Caco-2 (cell line): ENCODE measurements around the gene XKRX. TPM values are rescaled to one million over a fixed set of nuclear protein-coding genes. Genes with fewer than 3 reads are reported as not detected.

Experiments
- BruUV-seq: library from RNA; stranded (reverse); fragments of 400-500 nt; replicated peaks from 2 replicates; lab custom pipeline; 2021; lab: Mats Ljungman, UMichigan
- CTCF ChIA-PET: fragments of 300-600 bp; sonication (Branson Sonifier 250); formaldehyde crosslinking; loops from one replicate; lab custom pipeline; 2022; ENCODE audit warnings: antibody characterized with exemption; lab: Charles Lee
- POLR2A ChIA-PET: fragments of 300-600 bp; sonication (Branson Sonifier 250); formaldehyde crosslinking; loops from one replicate; lab custom pipeline; 2022; ENCODE audit warnings: antibody characterized with exemption; lab: Charles Lee
- DNase-seq, 2 experiments: peaks; one replicate each; pipeline versions ENCODE4 v3.0.0 to v3.0.0-alpha.2; 2020 to 2022
- H3K27me3 ChIP-seq: replicated peaks from 2 replicates; pipeline ENCODE4 v1.6.0; 2011; ENCODE audit warnings: low read length; ENCODE audit not compliant: control insufficient read depth, insufficient read depth
- H3K36me3 ChIP-seq: 2 replicates; pipeline ENCODE4 v1.5.1; 2011; ENCODE audit warnings: low read length; ENCODE audit not compliant: control insufficient read depth, insufficient read depth
- H3K4me1 ChIP-seq: fragments of 250-450 bp; sonication (Bioruptor Pico); 2 replicates; pipeline ENCODE4 v1.5.1; 2020; ENCODE audit warnings: mild to moderate bottlenecking
- H3K4me3 ChIP-seq: 2 replicates; pipeline ENCODE4 v1.5.1; 2011; ENCODE audit warnings: low read depth, mild to moderate bottlenecking, control low read depth, low read length
- H3K9me3 ChIP-seq: fragments of 250-450 bp; sonication (Bioruptor Pico); 2 replicates; pipeline ENCODE4 v1.5.1; 2020; ENCODE audit warnings: mild to moderate bottlenecking, moderate library complexity
- H3K27ac Mint-ChIP-seq: one replicate; pipeline ENCODE4 v1.8.0; 2022; ENCODE audit warnings: mixed read lengths; ENCODE audit not compliant: unreplicated experiment
- H3K27me3 Mint-ChIP-seq: one replicate; pipeline ENCODE4 v1.8.0; 2022; ENCODE audit warnings: mixed read lengths; ENCODE audit not compliant: insufficient read depth, unreplicated experiment
- H3K36me3 Mint-ChIP-seq: one replicate; pipeline ENCODE4 v1.8.0; 2022; ENCODE audit warnings: mild to moderate bottlenecking, mixed read lengths; ENCODE audit not compliant: insufficient read depth, unreplicated experiment
- H3K4me1 Mint-ChIP-seq: one replicate; pipeline ENCODE4 v1.8.0; 2022; ENCODE audit warnings: low read depth, mixed read lengths; ENCODE audit not compliant: unreplicated experiment
- H3K4me3 Mint-ChIP-seq: one replicate; pipeline ENCODE4 v1.8.0; 2022; ENCODE audit warnings: mild to moderate bottlenecking, moderate library complexity, mixed read lengths; ENCODE audit not compliant: unreplicated experiment
- H3K9me3 Mint-ChIP-seq: one replicate; pipeline ENCODE4 v1.8.0; 2022; ENCODE audit warnings: mixed read lengths; ENCODE audit not compliant: unreplicated experiment
- intact Hi-C: fragments of 100-400 bp; cut with micrococcal nuclease; formaldehyde crosslinking; loops from one replicate; pipeline ENCODE4 v1.10.0; 2022; ENCODE audit not compliant: unreplicated experiment
- total RNA-seq: library from RNA; stranded (reverse); gene quantifications from 2 replicates; pipeline ENCODE4 v1.2.3, GENCODE V29; 2022
- TF ChIP-seq, protein P1 (sequence below), 2 experiments: fragments of 200-600 bp in 1 of 2; IDR thresholded peaks; 1 replicate in 1 of 2; 2 replicates in 1 of 2; pipeline versions ENCODE4 v1.5.1 to v1.8.0; 2011 to 2022; ENCODE audit warnings: antibody characterized with exemption in 1 of 2, control low read depth in 1 of 2, inconsistent platforms in 1 of 2, low read depth in 1 of 2, low read length in 1 of 2, mild to moderate bottlenecking in 1 of 2, moderate library complexity in 1 of 2; ENCODE audit not compliant: insufficient read depth in 1 of 2, severe bottlenecking in 1 of 2, unreplicated experiment in 1 of 2

Gene XKRX
- total RNA-seq, 1 experiment from 2014 or later, result 29.7 TPM

GRCh38 chrX:100948557-100948956 lies 19.8 kb upstream of the XKRX start:
- TF ChIP-seq, protein P1, sequence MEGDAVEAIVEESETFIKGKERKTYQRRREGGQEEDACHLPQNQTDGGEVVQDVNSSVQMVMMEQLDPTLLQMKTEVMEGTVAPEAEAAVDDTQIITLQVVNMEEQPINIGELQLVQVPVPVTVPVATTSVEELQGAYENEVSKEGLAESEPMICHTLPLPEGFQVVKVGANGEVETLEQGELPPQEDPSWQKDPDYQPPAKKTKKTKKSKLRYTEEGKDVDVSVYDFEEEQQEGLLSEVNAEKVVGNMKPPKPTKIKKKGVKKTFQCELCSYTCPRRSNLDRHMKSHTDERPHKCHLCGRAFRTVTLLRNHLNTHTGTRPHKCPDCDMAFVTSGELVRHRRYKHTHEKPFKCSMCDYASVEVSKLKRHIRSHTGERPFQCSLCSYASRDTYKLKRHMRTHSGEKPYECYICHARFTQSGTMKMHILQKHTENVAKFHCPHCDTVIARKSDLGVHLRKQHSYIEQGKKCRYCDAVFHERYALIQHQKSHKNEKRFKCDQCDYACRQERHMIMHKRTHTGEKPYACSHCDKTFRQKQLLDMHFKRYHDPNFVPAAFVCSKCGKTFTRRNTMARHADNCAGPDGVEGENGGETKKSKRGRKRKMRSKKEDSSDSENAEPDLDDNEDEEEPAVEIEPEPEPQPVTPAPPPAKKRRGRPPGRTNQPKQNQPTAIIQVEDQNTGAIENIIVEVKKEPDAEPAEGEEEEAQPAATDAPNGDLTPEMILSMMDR (IDR thresholded peaks at IDR 0.05; ENCODE audit: insufficient read depth in 1 of 2, low read depth in 1 of 2, low read length in 1 of 2, severe bottlenecking in 1 of 2, unreplicated experiment in 1 of 2), result no peak
- intact Hi-C loops, result no loop called here
- POLR2A ChIA-PET, result interaction anchor here (0.7 kb wide), 1 partner anchor 289 kb away, joined by 4 read pairs; no protein-coding TSS in a partner anchor

DNA sequence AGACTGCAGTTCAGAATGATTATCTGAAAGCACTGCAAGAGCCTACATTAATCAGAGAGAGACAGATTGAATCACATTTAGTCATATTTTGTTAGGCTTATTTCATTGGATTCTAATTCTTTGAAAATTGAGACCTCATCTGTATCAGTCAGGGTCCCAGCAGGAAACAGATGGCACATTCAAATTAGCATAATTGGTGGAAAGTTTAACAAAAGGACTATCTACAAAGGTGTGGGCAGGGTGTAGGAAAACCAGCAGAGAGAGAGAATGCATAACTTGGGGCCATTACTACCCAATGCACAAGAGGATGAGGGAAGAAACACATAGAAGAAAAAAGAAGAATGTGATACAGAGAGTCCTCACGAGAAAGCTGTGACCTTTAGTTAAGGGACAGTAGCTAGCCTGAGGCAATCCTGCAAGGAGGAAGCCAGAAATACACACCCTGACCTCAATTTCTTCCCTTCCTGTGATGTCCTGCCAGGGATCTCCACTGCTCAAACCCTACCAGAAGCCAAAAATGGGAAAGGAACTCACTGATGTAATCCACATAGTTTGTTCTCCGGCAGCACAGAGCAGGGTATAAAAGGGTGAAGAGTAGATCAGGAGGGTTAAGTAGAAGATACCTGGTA lies 17.7 kb upstream of the XKRX start:
- H3K36me3 Mint-ChIP-seq, result no peaks in the 10 kb centered on the region
- H3K27ac Mint-ChIP-seq, result no peak overlapping the region
- Histone ChIP-seq H3K9me3 (no peaks in the 10 kb centered on the region), H3K4me1 (no peaks in the 10 kb centered on the region), H3K27me3 (no peaks in the 10 kb centered on the region), H3K36me3 (no peaks in the 10 kb centered on the region), H3K4me3 (no peak overlapping the region)
- TF ChIP-seq, protein P1 (IDR thresholded peaks at IDR 0.05; ENCODE audit: insufficient read depth in 1 of 2, low read depth in 1 of 2, low read length in 1 of 2, severe bottlenecking in 1 of 2, unreplicated experiment in 1 of 2), result no peak
- BruUV-seq, result no TSS peak
- ChIA-PET POLR2A (no interaction called here), CTCF (no interaction called here)
- intact Hi-C loops, result no loop called here
- H3K9me3 Mint-ChIP-seq, result no peaks in the 10 kb centered on the region
- DNase-seq, result no peak
- H3K27me3 Mint-ChIP-seq, result no peaks in the 10 kb centered on the region
- no peaks in the 10 kb centered on the region for H3K4me1 Mint-ChIP-seq
- no peak overlapping the region for H3K4me3 Mint-ChIP-seq

More at GRCh38 chrX:100948557-100948956, 19.8 kb upstream of the XKRX start:
- H3K4me1 ChIP-seq, result no peaks in the 10 kb centered on the region
- no peaks in the 10 kb centered on the region for H3K9me3 ChIP-seq
- H3K36me3 ChIP-seq, result no peaks in the 10 kb centered on the region
- no peaks in the 10 kb centered on the region for H3K4me1 Mint-ChIP-seq
- H3K36me3 Mint-ChIP-seq, result no peaks in the 10 kb centered on the region
- H3K27me3 ChIP-seq, result no peaks in the 10 kb centered on the region
- no peak overlapping the region for H3K4me3 ChIP-seq
- no peak for DNase-seq
- BruUV-seq, result no TSS peak
- no peak overlapping the region for H3K27ac Mint-ChIP-seq
- no peak overlapping the region for H3K4me3 Mint-ChIP-seq
- CTCF ChIA-PET, result no interaction called here
- H3K9me3 Mint-ChIP-seq, result no peaks in the 10 kb centered on the region
- no peaks in the 10 kb centered on the region for H3K27me3 Mint-ChIP-seq

DNA sequence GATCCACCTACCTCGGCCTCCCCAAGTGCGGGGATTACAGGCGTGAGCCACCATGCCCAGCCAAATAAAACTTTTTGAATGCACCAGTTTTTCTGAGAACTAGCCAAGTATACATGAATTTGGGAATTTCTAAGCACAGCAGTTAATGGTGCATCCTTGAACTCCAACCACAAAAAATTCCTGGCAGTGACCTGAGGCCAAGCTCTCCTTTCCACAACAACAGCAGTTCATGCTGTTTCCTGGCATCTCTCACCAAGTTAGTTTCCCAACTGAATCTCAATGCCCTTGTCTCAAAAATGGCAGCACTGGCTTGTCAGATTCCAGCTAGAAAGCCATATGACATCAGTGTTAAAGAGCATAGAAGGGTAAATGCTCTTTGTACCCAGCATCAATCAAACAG lies 15.9 kb upstream of the XKRX start:
- H3K27ac Mint-ChIP-seq, result no peak overlapping the region
- H3K36me3 Mint-ChIP-seq, result no peaks in the 10 kb centered on the region
- TF ChIP-seq, protein P1 (IDR thresholded peaks at IDR 0.05; ENCODE audit: insufficient read depth in 1 of 2, low read depth in 1 of 2, low read length in 1 of 2, severe bottlenecking in 1 of 2, unreplicated experiment in 1 of 2), result no peak
- H3K9me3 Mint-ChIP-seq, result no peaks in the 10 kb centered on the region
- Histone ChIP-seq H3K27me3 (no peaks in the 10 kb centered on the region), H3K9me3 (no peaks in the 10 kb centered on the region), H3K36me3 (no peaks in the 10 kb centered on the region), H3K4me1 (no peaks in the 10 kb centered on the region), H3K4me3 (no peak overlapping the region)
- CTCF ChIA-PET, result no interaction called here
- DNase-seq, result no peak
- intact Hi-C loops, result no loop called here
- no TSS peak for BruUV-seq
- no peak overlapping the region for H3K4me3 Mint-ChIP-seq
- POLR2A ChIA-PET, result no interaction called here
- H3K4me1 Mint-ChIP-seq, result no peaks in the 10 kb centered on the region
- H3K27me3 Mint-ChIP-seq, result no peaks in the 10 kb centered on the region
